RWPE1 (cell line): ENCODE measurements around the gene ACVR1.

Experiments
- CTCF ChIA-PET: fragments of 350-600 bp; sonication (Branson Sonifier 250); formaldehyde crosslinking; extraction: SDS; loops from one replicate; lab custom pipeline; 2021; lab: Yijun Ruan, JAX
- POLR2A ChIA-PET: fragments of 400-600 bp; formaldehyde crosslinking; extraction: SDS; loops from one replicate; lab custom pipeline; 2020; ENCODE audit warnings: antibody characterized with exemption; ENCODE audit not compliant: low non-redundant PET; lab: Yijun Ruan, JAX
- DNase-seq: peaks from one replicate; pipeline ENCODE4 v3.0.0; 2012; ENCODE audit warnings: low spot score
- H3K27ac ChIP-seq: fragments of 450-650 bp; 2 replicates; pipeline ENCODE4 v1.5.1; 2017
- CTCF ChIP-seq: fragments of 450-650 bp; conservative IDR thresholded peaks from 2 replicates; pipeline ENCODE4 v1.5.1; 2017; ENCODE audit warnings: low read depth, mild to moderate bottlenecking

ACVR1 gene

GRCh38 chr2:157843081-157843480 lies 33.0 kb downstream of the ACVR1 start:
- no peak overlapping the region for H3K27ac ChIP-seq
- ChIA-PET CTCF (no interaction called here), POLR2A (no interaction called here)
- no peak for DNase-seq
- no peak for TF ChIP-seq CTCF

- DNase-seq = no peak
- ChIA-PET CTCF (no interaction called here), POLR2A (no interaction called here)
- no peak for TF ChIP-seq CTCF
- H3K27ac ChIP-seq = no peak overlapping the region
Measured at GRCh38 chr2:157842106-157842879, 33.8 kb downstream of the ACVR1 start.

- POLR2A ChIA-PET = no interaction called here
- H3K27ac ChIP-seq = no peak overlapping the region
- no peak for DNase-seq
- no peak for TF ChIP-seq CTCF
- CTCF ChIA-PET = interaction anchor here (0.7 kb wide), 1 partner anchor 19 kb away, joined by 8 read pairs; no protein-coding TSS in a partner anchor
Measured at GRCh38 chr2:157841485-157841884, 34.6 kb downstream of the ACVR1 start.

- POLR2A ChIA-PET = no interaction called here
- TF ChIP-seq CTCF = no peak
- CTCF ChIA-PET = no interaction called here
- H3K27ac ChIP-seq = peak overlapping the region; percentile 27; the same call in 1 of the 2 replicates
- no peak for DNase-seq
Measured at GRCh38 chr2:157840568-157841156, 35.5 kb downstream of the ACVR1 start.

- no peak overlapping the region for H3K27ac ChIP-seq
- CTCF ChIA-PET = no interaction called here
- POLR2A ChIA-PET = no interaction called here
- no peak for TF ChIP-seq CTCF
- DNase-seq = no peak
Measured at GRCh38 chr2:157839822-157840221, 36.3 kb downstream of the ACVR1 start.

GRCh38 chr2:157839162-157839801 lies 36.8 kb downstream of the ACVR1 start:
- DNase-seq = no peak
- ChIA-PET POLR2A (no interaction called here), CTCF (no interaction called here)
- TF ChIP-seq CTCF = no peak
- H3K27ac ChIP-seq = peak overlapping the region; percentile 80
